ENCODE measurements around the gene IPO4.
A peak's percentile ranks its signal among the peaks of the same experiment; 100 is the strongest.
"Not testable (repeated sequence)": the region's sequence is repeated elsewhere in the genome, so short reads cannot be mapped to it uniquely, and the experiment has no call there.

Gene IPO4

DNA sequence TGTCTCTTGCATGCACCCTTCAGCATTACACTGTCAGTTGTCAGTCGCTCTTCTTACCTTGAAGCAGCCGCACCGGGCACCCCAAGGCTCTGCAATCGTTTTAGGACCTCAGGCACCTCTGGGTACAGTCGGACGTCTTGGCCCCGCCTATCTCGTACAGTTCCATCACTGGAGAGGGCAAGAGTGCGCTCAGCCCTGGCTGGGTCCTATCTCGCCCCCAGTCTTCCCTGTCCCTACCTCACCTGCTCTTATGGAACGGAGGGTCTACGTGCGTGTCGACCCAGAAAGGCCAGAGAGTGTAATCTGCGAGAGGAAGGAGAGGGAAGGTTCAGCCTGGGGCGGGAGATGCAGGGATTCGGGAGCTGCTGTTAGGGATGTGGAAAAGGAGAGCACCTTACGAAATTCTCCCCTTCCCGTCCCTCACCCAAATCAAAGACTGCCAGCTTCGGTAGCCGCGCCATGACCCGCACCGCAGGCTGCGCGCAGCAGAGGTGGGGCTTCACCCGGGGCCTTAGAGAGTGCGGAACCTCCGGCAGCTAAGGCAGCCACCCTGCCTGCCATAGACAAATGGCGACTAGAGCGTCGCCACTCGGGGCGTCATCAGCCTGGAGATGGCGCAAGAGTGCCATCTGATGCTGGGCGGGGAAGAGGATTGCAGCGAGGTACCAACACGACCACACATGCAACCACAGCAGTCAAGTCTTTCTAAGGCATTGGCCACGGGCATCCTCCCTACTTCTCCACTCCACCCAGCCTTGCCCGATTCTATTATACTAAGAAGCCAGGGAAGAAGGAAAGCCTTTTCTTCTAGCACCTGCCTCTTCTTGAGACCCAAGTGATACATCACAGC is 27.1 kb upstream of the IPO4 start, which contains the start of gene MDP1:
TSS of gene MDP1 (minus strand) at position 572 of the 850 bp plus-strand sequence. CDS start at position 461, 111 bp downstream.
- peak; percentile 91 for DNase-seq

DNA sequence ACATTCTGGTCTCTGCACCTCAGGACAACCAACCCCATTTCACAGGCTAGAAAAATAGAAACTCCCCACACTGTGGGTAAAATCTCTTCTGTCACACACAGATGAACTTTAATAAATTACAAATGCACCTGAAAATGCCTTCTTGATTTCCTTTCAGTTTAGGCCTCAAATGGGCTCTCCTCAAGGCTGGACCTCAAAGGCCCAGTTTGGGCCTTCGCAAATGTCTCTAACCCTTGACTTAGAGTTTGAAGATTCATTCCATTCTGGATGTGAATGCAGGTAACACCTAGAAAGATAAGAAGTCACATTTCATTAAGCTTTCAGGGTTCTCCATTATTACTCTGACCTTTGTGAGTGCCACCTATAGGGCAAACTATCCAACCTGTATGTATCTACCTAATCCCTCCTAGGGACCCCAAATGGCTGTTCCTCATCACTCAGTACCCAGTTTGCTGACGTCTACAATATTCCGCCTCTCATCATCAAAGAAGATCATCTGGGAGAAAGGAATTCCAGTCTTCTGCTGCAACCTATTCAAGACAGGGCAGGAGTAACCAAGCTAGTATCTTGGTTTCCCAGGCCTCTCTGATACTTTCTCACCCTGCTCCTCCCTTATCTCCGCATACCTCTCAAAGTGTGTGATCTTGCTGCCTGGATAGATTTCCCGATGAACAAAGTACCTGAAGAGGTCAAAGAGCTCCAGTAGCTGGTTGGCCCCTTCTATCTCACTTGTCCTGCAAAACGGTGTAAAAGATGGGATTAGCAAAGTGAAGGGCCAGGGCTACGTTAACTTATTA is 25.4 kb upstream of the IPO4 start:
- peak; percentile 31 for DNase-seq

GRCh38 chr14:24212924-24213865 is 24.6 kb upstream of the IPO4 start, which contains the start of gene CHMP4A:
CHMP4A (minus strand) TSS chr14:24213488; CDS start chr14:24213439, 49 bp downstream.
- peak; percentile 99 for DNase-seq

GRCh38 chr14:24211311-24211710 is 22.7 kb upstream of the IPO4 start:
- DNase-seq: no peak

DNA sequence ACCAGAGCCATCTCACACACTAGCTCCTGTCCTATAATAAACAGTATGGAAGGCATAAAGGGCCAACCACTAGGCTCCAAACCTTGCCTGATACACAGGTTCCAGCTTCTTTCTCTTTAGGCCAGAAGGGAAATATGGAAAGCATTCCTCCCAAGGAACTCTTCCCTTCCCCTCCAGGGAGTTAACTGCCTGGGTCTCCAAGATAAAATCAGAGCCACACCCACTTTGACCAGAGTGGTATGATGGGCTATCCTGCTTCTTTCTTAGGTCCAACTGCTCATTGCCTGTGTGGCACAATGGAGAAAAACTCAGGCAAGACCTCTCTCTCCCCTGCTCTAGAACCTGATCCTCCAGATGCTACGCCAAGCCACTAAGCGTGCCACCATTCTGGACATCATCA is 19.0 kb upstream of the IPO4 start:
- DNase-seq: no peak

GRCh38 chr14:24207104-24207551 is 18.5 kb upstream of the IPO4 start:
- DNase-seq: no peak

- no peak for DNase-seq
Measured at GRCh38 chr14:24206260-24207103, 17.9 kb upstream of the IPO4 start.

DNA sequence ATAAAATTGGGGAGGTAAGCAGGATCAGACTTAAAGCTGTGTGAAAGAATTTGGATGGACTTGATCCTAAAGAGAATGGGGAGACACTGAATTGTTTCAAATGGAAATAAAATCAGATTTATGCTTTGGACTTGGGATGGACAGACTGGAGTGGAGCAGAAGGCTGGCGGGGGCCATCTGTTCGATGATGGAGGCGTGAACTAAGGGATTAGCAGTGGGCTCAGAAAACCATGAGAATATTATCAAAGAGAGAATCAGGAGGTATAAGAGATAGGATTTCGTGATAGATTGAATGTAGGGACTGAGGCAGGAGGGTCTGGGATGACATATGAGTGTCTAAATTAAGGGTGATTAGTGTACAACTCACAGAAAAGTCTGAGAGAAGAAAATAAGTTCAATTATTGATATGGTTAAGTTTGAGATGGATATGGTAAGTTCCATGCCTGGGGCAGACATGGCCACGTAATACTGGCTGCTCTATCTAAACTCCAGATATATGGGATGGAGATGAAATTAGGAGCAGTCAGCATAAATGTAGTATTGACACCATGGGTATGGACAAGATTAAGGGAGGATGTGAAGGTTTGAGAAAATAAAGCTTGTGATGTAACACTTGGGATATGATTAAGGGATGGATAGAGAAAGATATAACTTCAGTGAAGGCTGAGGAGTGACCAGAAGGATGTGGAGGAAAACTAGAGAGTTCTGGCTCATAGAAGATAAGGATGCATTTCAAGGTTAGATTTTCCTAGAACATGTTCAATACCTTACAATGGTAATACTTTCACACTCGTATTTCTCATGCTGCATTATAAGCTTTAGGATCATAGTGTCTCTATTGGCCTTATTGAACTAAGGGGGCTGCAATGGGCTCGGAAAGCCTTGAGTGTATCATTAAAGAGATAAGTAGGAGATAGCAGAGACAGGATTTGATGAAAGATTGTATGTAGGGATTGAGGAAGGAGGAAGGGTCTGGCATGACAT is 15.8 kb upstream of the IPO4 start:
- DNase-seq: no peak

GRCh38 chr14:24203249-24203886 is 14.8 kb upstream of the IPO4 start:
- not testable (repeated sequence) for DNase-seq

DNA sequence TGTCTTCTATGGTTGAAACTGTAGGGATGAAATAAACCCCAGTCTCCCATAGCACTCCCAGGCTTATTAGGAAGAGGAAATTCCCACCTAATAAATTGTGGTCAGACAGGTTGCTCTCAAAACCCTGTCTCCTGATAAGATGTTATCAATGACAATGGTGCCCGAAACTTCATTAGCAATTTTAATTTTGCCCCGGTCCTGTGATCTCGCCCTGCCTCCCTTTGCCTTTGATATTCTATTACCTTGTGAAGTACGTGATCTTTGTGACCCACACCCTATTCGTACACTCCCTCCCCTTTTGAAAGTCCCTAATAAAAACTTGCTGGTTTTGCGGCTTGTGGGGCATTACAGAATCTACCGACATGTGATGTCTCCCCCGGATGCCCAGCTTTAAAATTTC is 13.9 kb upstream of the IPO4 start:
- DNase-seq: not testable (repeated sequence)

DNA sequence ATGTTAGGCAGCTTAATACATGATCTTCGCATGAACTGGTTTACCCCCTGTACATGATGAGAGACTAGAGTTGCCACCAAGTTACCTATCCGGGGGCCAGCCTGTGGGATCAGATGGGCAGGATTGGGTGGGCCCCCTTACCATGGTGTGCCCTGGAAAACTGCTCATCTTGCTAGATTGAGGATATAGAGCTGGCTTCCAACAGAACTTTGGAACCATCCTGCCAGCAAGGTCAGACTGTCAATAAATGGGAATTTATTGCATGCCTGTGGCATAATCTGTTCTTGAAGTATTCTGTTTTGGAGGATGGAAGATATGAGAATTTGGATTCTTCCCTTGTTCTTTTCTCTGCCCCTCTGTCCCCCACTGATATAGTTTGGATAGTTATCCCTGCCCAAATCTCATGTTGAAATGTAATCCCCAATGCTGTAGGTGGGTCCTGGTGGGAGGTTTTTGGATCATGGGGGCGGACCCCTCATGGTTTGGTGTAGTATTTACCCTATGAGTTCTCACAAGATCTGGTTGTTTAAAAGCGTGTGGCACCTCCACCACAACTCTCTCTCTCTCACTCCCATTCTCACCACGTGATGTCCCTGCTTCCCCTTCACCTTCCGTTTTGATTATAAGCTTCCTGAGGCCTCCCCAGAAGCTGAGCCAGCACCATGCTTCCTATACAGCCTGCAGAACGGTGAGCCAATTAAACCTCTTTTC is 10.4 kb upstream of the IPO4 start:
- no peak for DNase-seq

GRCh38 chr14:24197056-24197450 is 8.4 kb upstream of the IPO4 start:
- peak; percentile 49 for DNase-seq

GRCh38 chr14:24196071-24197055 is 7.7 kb upstream of the IPO4 start:
- DNase-seq: peak; percentile 49

DNA sequence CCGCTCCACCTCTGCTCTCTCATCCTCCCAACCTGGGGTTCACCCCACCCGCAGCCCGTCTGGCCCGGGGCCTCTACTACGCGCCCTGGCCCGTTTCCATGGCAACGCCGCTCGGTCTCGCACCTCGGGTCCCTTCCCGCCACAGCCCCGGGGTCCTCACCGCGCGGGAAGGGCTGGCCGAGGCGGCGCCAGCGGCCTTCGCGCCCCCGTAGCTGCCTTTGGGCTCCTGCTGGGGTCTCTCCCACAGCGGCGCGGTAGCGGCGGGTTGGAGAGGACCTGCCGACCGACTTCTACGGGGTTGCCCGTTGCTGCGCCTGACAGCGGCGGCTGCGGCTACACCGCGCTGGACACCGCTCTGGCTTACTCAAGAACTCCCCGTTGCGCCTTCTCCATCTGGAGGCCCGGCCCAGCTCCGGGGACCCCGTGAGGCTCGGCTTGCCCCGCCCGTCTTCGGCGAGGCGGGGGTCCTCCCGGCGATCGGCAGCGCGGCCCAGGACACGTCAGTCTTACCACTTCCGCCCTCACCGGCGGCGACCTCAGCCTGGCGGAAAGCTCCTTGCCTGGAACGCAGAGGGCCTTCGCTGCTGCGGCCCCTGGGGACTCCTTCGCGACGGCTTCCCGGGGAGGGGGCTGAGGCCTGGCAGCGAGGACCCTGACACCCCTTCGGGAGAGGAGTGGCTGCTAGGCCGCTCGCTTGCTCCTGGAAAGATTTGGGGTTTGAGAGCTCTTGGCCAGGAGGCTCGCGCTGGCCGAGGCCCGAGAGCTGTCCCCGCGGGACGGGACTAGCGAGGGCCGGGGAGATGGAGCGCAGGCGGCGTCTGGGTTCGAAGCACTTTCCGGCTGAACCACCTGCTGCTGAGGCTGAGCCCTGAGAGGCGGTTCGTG is 6.8 kb upstream of the IPO4 start, which contains the start of gene TM9SF1:
TSS of gene TM9SF1 (minus strand) at position 256 of the 885 bp plus-strand sequence. CDS start 422 bp downstream, outside the sequence.
- peak; percentile 86 for DNase-seq

DNA sequence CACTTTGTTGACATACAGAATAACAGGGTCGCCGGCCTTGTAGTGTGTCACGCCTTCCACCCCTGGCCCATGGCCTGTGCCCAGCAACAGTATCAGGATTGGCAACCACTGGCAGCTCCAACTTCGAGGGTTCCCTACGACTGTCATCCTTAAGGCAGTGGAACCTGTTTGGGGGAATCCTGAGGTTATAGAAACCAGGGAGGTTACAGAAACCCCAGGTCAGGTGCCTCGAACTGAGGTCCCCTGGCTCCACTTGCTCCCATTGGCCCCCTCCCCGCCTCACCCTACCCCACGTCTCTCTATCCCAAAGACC is 6.2 kb upstream of the IPO4 start:
- DNase-seq: no peak

- DNase-seq: no peak
Measured at GRCh38 chr14:24194186-24194872, 5.7 kb upstream of the IPO4 start.
